A673 (cell line): ENCODE results near the gene NR6A1. TPM values are rescaled to one million over a fixed set of nuclear protein-coding genes. Genes with fewer than 3 reads are reported as not detected.

Experiments used
- BruUV-seq: library from RNA; stranded (reverse); fragments of 400-500 nt; replicated peaks from 2 replicates; lab custom pipeline; 2021; lab: Mats Ljungman, UMichigan
- CTCF ChIA-PET: fragments of 300-600 bp; sonication (Branson Sonifier 250); formaldehyde crosslinking; loops from one replicate; lab custom pipeline; 2022; ENCODE audit warnings: antibody characterized with exemption; lab: Charles Lee
- POLR2A ChIA-PET: fragments of 300-600 bp; sonication (Branson Sonifier 250); formaldehyde crosslinking; loops from one replicate; lab custom pipeline; 2022; ENCODE audit warnings: antibody characterized with exemption; ENCODE audit not compliant: low non-redundant PET; lab: Charles Lee
- DNase-seq: peaks from one replicate; pipeline ENCODE4 v3.0.0-alpha.2; 2015; ENCODE audit warnings: low spot score
- H3K27ac ChIP-seq: fragments of 200-600 bp; sonication (generic); 2 replicates; pipeline ENCODE4 v1.5.1; 2016; ENCODE audit warnings: mixed run types, low read depth, mild to moderate bottlenecking, mixed read lengths, antibody characterized with exemption, low read length; ENCODE audit not compliant: poor library complexity, severe bottlenecking
- H3K27me3 ChIP-seq: fragments of 200-600 bp; sonication (generic); replicated peaks from 2 replicates; pipeline ENCODE4 v1.6.1; 2017; ENCODE audit warnings: mixed run types, low read depth, mild to moderate bottlenecking, mixed read lengths, antibody characterized with exemption, low read length; ENCODE audit not compliant: insufficient read depth, poor library complexity
- H3K36me3 ChIP-seq: fragments of 200-600 bp; sonication (generic); 2 replicates; pipeline ENCODE4 v1.6.1; 2016; ENCODE audit warnings: mixed run types, mild to moderate bottlenecking, mixed read lengths, antibody characterized with exemption, low read length; ENCODE audit not compliant: insufficient read depth, poor library complexity, severe bottlenecking
- H3K4me1 ChIP-seq: fragments of 200-600 bp; sonication (generic); 2 replicates; pipeline ENCODE4 v1.6.1; 2017; ENCODE audit warnings: mixed run types, mild to moderate bottlenecking, mixed read lengths, antibody characterized with exemption, low read length; ENCODE audit not compliant: insufficient read depth, poor library complexity, severe bottlenecking
- H3K4me3 ChIP-seq: fragments of 200-600 bp; sonication (generic); 2 replicates; pipeline ENCODE4 v1.5.1; 2016; ENCODE audit warnings: low read depth, mixed run types, mild to moderate bottlenecking, mixed read lengths, low read length; ENCODE audit not compliant: poor library complexity, severe bottlenecking
- H3K9me3 ChIP-seq: fragments of 200-600 bp; sonication (generic); 2 replicates; pipeline ENCODE4 v1.6.1; 2016; ENCODE audit warnings: mixed run types, low read depth, mild to moderate bottlenecking, mixed read lengths, antibody characterized with exemption, low read length; ENCODE audit not compliant: poor library complexity, severe bottlenecking
- CTCF ChIP-seq: fragments of 300-800, 200-600 bp; sonication (generic); conservative IDR thresholded peaks from 2 replicates; pipeline ENCODE4 v1.5.1; 2017; ENCODE audit warnings: low read depth, mild to moderate bottlenecking, antibody characterized with exemption, low read length, moderate library complexity, mixed read lengths
- EZH2 ChIP-seq: fragments of 200-600 bp; sonication (generic); IDR thresholded peaks from 2 replicates; pipeline ENCODE4 v1.6.1; 2017; ENCODE audit warnings: borderline replicate concordance, low read depth, mild to moderate bottlenecking, mixed read lengths, antibody characterized with exemption, low read length; ENCODE audit not compliant: poor library complexity, severe bottlenecking
- intact Hi-C: fragments of 100-400 bp; cut with micrococcal nuclease; formaldehyde crosslinking; loops from one replicate; pipeline ENCODE4 v1.10.0; 2022; ENCODE audit not compliant: unreplicated experiment
- total RNA-seq: library from RNA; stranded (reverse); gene quantifications from 2 replicates; pipeline ENCODE4 v1.2.3, GENCODE V29; 2021

NR6A1 gene
- total RNA-seq, 1 experiment from 2014 or later = 5.3 TPM

GRCh38 chr9:124510650-124511425, 260.3 kb downstream of the NR6A1 start:
- no peak overlapping the region for H3K4me3 ChIP-seq
- H3K9me3 ChIP-seq = no peaks in the 10 kb centered on the region
- peaks cover 5% of the 10 kb centered on the region for H3K27me3 ChIP-seq
- DNase-seq = no peak
- no peaks in the 10 kb centered on the region for H3K4me1 ChIP-seq
- no TSS peak for BruUV-seq
- no peaks in the 10 kb centered on the region for H3K36me3 ChIP-seq
- ChIA-PET CTCF (no interaction called here), POLR2A (no interaction called here)
- TF ChIP-seq EZH2 = no peak
- TF ChIP-seq CTCF = no peak
- intact Hi-C loops = no loop called here
- no peak overlapping the region for H3K27ac ChIP-seq

GRCh38 chr9:124507880-124508423, 263.2 kb downstream of the NR6A1 start:
- no peaks in the 10 kb centered on the region for H3K9me3 ChIP-seq
- no peak overlapping the region for H3K4me3 ChIP-seq
- no peak for DNase-seq
- H3K36me3 ChIP-seq = no peaks in the 10 kb centered on the region
- POLR2A ChIA-PET = interaction anchor here (0.7 kb wide), 1 partner anchor 64 kb away, joined by 4 read pairs; no protein-coding TSS in a partner anchor
- peaks cover 9% of the 10 kb centered on the region for H3K4me1 ChIP-seq
- CTCF ChIA-PET = no interaction called here
- intact Hi-C loops = no loop called here
- TF ChIP-seq CTCF (no peak), EZH2 (no peak)
- H3K27me3 ChIP-seq = peaks cover 32% of the 10 kb centered on the region
- H3K27ac ChIP-seq = no peak overlapping the region
- no TSS peak for BruUV-seq

GRCh38 chr9:124506931-124507879, 263.9 kb downstream of the NR6A1 start, which contains the start of gene NR5A1:
NR5A1 (minus strand) TSS chr9:124507399; CDS start chr9:124503395, 4,004 bp downstream.
- no peak within 1 kb of the TSS for H3K4me3 ChIP-seq
- no peaks in the 10 kb centered on the region for H3K36me3 ChIP-seq
- POLR2A ChIA-PET = no interaction called here
- H3K4me1 ChIP-seq = peaks cover 9% of the 10 kb centered on the region
- intact Hi-C loops = no loop called here
- no peaks in the 10 kb centered on the region for H3K9me3 ChIP-seq
- no TSS peak for BruUV-seq
- no peak for DNase-seq
- peaks cover 40% of the 10 kb centered on the region for H3K27me3 ChIP-seq
- no peak within 1 kb of the TSS for H3K27ac ChIP-seq
- TF ChIP-seq EZH2 = no peak
- no peak for TF ChIP-seq CTCF
- CTCF ChIA-PET = no interaction called here
